Mononuclear cell (primary cell): ENCODE results near the gene GIT1. TPM values are rescaled to one million over a fixed set of nuclear protein-coding genes. Genes with fewer than 3 reads are reported as not detected.

Experiments
- H3K27me3 ChIP-seq: 2 replicates; pipeline ENCODE4 v1.6.0; 2011; ENCODE audit warnings: low read length, control low read depth; ENCODE audit not compliant: insufficient read depth
- H3K4me1 ChIP-seq: 2 replicates; pipeline ENCODE4 v1.5.1; 2011; ENCODE audit warnings: mild to moderate bottlenecking, low read length, control low read depth; ENCODE audit not compliant: insufficient read depth
- H3K4me3 ChIP-seq: 2 replicates; pipeline ENCODE4 v1.5.1; 2011; ENCODE audit warnings: mild to moderate bottlenecking, low read length, moderate library complexity
- H3K9me3 ChIP-seq: 2 replicates; pipeline ENCODE4 v1.5.1; 2011; ENCODE audit warnings: low read depth, mild to moderate bottlenecking, control low read depth, low read length
- total RNA-seq: library from RNA; depleted of rRNA; stranded (reverse); fragments of >200 nt; gene quantifications from one replicate; pipeline ENCODE4 v1.2.3, GENCODE V29; 2012

Gene GIT1
- total RNA-seq, 1 donor, result 17.5 TPM

DNA sequence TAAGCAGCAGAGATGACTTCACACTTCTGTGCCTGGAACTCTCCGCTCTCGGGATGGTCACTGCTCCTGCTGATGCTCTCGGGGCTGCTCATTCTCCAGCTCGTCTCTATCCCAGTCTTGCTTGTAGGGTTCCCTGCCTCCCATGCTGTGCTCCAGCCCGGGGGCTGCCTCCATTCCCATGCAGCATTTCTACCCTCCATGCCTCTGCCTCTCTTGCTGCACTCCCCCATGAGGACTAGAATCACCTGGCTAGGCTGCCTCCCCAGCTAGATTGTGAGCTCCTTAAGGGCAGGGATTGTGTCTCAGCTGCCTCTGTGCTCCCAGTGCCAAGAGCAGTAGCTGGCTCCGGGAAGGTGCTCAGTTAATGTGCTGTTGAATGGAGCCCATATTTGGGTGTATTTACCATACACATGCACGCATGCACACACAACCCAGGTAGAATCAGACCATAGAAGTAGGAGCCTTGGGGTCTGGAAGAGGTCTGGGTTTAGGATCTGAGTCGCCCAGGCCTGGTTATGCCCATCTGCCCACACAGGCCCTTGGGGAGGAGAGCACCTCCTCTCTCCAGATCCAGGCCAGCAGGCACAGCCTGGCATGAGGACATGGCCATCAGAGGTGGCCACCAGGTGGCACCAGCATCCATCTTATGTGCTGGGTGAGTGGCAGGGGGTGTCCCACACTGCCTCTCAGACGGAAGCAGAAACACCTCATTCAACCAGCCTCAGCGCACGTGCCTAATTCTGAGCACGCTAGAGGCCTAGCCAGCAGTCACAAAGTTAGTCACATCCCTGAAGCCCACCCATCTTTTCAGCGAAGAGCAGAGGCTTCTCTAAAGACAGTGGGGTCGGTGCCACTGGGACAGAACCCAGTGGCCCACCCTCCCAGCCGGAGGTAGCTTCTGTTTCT is 9.3 kb downstream of the GIT1 start:
- peaks cover 16% of the 10 kb centered on the region for H3K4me1 ChIP-seq

DNA sequence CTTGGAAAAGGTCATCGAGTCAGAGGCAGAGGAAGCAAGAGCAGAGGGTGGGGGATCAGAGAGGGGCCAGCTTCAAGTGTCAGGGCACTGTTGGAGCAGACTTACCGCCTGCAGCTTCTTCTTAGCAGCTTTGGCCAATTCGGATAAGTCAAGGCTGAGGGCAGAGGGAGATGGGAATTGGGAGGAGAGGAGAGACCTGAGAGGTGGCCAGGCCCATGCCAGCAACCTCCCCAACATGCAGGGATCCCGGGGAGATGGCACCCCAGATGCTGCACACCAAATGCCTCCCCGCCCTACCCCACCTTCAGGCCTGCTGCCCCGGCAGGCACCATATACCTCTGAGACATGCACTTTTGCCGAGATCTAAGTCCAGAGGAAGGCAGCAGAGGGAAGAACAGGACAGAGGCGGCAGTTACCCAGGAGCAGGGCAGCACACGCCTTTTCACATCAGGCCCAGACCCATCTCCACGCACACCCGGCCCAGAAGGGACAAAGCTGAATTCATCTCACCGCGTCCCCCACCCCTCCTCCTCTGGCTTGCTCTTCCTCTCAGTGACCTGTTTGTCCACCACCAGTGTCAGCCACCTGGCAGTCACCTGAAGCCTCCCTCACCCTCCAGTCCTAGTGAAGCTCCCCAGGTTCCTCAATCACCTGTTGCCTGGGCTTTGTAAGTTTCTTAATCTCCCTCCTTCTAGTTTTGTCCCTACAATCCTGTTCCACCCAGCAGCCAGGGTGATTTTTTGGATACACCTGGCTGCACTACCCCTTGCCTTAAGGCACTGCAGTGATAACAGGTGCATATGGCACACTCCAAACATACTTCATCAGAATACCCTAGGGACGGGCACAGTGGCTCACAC is 10.6 kb downstream of the GIT1 start:
- no peak overlapping the region for H3K4me3 ChIP-seq
- no peaks in the 10 kb centered on the region for H3K9me3 ChIP-seq
- H3K27me3 ChIP-seq, result no peaks in the 10 kb centered on the region
- peaks cover 4% of the 10 kb centered on the region for H3K4me1 ChIP-seq

More for the DNA sequence above, 9.3 kb downstream of the GIT1 start:
- Histone ChIP-seq H3K4me3 (no peak overlapping the region), H3K9me3 (no peaks in the 10 kb centered on the region), H3K27me3 (no peaks in the 10 kb centered on the region)

DNA sequence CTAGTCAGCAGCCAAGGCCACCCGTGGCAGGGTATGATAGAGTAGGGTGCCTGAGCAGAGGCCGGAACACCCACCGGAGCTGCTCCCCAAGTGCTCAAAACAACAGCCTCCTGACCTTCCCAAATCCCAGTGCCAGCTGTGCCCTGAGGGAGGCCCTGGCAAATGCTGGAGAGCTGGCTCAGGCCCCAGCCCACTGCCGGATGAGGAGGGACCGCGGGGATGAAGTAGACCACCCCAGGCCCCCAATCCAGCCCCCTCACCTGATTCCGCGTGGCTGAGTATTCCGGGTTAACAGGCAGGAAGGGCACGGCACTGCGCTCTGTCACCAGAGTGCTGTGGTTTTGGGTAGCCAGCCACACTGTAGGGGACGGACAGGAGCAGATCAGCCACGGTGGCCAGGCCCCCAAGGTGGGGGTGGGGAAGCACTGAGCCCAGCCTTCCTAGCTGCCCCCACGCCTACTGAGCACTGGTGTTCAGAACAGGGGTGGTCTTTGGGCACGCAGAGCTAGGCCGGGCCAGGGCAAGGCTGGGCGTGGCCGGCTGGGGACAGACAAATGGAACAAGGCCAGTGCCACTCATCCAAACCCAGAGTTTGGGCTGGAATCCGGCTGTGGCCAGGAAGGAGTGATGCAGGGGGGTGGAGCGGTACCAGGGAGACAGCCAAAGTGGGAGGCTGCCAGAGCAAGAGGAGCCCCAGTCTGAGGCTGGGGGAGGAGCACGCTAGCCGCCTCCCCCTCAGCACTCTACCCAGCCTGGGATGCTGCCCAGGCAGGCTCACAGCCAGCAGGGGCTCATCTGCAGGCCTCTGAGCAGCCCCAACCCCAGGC is 11.8 kb downstream of the GIT1 start:
- H3K9me3 ChIP-seq, result no peaks in the 10 kb centered on the region
- H3K4me3 ChIP-seq, result no peak overlapping the region
- H3K4me1 ChIP-seq, result peaks cover 11% of the 10 kb centered on the region
- H3K27me3 ChIP-seq, result no peaks in the 10 kb centered on the region

DNA sequence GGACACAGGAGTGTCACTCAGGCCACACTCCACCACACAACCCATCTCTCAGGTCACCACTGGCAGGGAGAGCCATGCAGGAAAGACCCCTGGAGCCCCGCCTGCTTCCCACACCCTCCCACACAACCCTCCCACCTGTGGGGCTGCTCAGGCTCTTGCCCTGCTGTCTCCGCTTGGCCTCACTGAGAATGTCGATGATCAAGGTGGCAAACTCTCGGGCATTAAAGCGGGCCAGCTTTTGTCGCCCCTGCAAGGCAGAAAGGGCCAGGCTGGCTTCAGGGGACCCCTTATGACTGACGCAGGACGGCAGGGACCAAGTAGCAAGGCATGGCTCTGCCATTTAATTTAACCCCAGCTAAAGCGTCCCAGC is 12.5 kb downstream of the GIT1 start:
- Histone ChIP-seq H3K27me3 (no peaks in the 10 kb centered on the region), H3K4me1 (peaks cover 11% of the 10 kb centered on the region), H3K9me3 (no peaks in the 10 kb centered on the region), H3K4me3 (no peak overlapping the region)

GRCh38 chr17:29576214-29577000 is 13.0 kb downstream of the GIT1 start:
- H3K9me3 ChIP-seq, result no peaks in the 10 kb centered on the region
- peaks cover 11% of the 10 kb centered on the region for H3K4me1 ChIP-seq
- no peaks in the 10 kb centered on the region for H3K27me3 ChIP-seq
- H3K4me3 ChIP-seq, result no peak overlapping the region

- H3K4me1 ChIP-seq, result peaks cover 11% of the 10 kb centered on the region
- no peaks in the 10 kb centered on the region for H3K27me3 ChIP-seq
- no peaks in the 10 kb centered on the region for H3K9me3 ChIP-seq
- no peak overlapping the region for H3K4me3 ChIP-seq
These were observed 13.8 kb downstream of the GIT1 start for GRCh38 chr17:29575511-29576213.

DNA sequence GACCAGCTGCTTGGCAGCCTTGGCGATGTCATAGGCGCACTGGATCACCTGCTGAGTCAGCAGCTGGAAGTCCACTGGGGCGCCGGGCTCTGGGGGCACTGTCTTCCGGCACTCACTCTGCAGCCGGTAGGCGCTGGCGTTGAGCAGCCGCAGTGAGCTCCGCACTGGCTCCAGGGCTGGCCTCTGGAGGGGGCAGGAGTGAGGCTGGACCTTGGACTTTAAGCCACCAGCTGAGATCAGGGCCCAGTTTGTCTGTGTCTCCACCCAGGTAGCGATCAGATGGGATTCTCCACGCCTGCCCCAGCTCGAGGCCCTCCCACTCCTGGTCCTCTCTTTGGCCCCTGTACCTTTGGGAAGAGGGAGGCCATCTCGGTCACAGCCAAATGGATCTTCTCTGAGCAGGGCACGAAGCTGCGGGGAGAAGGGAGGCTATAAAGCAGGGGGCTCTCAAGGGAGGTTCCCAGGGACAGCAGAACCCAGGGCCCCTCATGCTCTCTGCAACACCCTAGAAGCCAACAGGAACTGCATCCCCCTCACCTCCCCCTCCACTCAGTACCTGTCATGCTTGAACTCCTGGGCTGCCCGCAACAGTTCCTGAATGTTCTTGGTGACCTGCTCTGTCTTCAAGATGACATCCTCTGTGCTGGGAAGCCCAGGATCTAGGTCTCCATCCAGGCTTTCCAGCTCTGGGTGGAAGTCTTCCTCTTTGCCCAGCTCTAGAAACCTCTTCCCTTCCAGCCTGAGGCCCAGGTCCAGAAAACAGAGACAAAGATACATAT is 14.5 kb downstream of the GIT1 start:
- Histone ChIP-seq H3K4me1 (peaks cover 8% of the 10 kb centered on the region), H3K27me3 (no peaks in the 10 kb centered on the region), H3K9me3 (no peaks in the 10 kb centered on the region), H3K4me3 (no peak overlapping the region)

DNA sequence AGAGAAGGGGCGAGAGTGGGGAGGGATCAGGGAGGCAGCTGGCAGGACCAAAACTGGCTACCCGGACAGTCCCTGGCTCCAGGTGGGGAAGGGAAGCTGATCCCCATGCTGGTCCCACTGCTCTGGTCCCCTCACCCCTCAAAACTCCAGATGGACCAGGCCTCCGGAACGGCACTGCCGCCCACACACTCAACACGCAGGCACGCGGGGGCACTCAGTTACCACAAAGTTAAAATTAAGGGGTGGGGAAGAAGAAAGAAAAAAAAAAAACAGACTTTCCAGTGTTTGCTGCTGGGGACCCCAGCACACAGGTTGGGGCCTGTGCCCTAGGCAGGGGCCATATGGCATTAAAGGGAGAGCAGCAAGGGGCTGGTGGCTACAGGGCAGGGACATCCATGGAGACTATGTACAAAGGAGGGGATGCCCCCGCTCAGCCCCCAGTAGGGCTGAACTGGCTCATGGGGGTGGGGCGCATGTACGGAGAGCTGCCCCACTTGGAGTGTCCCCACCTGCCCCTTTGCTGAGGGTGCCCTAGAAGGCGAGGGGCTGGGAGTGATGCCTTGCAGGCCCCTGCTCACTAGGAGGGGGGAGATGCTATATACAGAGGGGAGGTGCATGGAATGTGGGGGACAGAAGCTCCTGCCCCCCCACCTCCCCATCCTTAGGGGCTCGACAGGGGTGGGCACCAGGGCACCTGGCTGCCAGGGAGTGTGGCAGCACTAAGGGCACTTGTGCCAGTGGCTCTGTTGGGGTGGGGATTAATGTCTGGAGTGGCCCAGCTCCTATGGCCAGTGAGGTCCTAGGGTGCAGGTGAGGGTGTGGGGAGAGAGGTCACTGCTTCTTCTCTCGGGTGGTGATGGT is 15.3 kb downstream of the GIT1 start:
- Histone ChIP-seq H3K27me3 (no peaks in the 10 kb centered on the region), H3K9me3 (no peaks in the 10 kb centered on the region), H3K4me3 (no peak overlapping the region), H3K4me1 (peaks cover 14% of the 10 kb centered on the region)

- H3K9me3 ChIP-seq, result no peaks in the 10 kb centered on the region
- no peak overlapping the region for H3K4me3 ChIP-seq
- H3K27me3 ChIP-seq, result no peaks in the 10 kb centered on the region
- H3K4me1 ChIP-seq, result peaks cover 18% of the 10 kb centered on the region
These were observed 15.9 kb downstream of the GIT1 start for GRCh38 chr17:29573558-29573869.

- Histone ChIP-seq H3K4me1 (peaks cover 20% of the 10 kb centered on the region), H3K9me3 (no peaks in the 10 kb centered on the region), H3K4me3 (no peak overlapping the region), H3K27me3 (no peaks in the 10 kb centered on the region)
These were observed 16.5 kb downstream of the GIT1 start for GRCh38 chr17:29572691-29573557.

- Histone ChIP-seq H3K9me3 (no peaks in the 10 kb centered on the region), H3K27me3 (no peaks in the 10 kb centered on the region), H3K4me3 (no peak overlapping the region), H3K4me1 (peaks cover 24% of the 10 kb centered on the region)
These were observed 17.4 kb downstream of the GIT1 start for GRCh38 chr17:29571883-29572681.
